Nucleus accumbens (tissue), 56 donors: ENCODE results near the gene RBFOX2.
"Not testable (repeated sequence)": the region's sequence is repeated elsewhere in the genome, so short reads cannot be mapped to it uniquely, and the experiment has no call there.

ENCODE experiments used
- DNase-seq, 56 donors: peaks; one replicate each; lab custom pipeline; 2025; lab: John Stamatoyannopoulos, UW

Gene RBFOX2

DNA sequence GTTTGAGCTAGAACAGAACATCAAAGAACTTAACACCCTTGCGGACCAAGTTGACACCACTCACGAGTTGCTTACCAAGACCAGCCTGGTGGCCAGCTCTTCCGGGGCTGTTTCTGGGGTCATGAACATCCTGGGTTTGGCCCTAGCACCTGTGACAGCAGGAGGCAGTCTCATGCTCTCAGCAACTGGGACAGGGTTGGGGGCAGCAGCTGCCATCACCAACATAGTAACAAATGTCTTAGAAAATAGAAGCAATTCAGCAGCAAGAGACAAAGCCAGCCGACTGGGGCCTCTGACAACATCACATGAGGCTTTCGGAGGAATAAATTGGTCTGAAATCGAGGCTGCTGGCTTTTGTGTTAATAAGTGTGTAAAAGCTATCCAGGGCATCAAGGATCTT, 302.2 kb downstream of the RBFOX2 start:
- DNase-seq: no peak

- no peak for DNase-seq
Measured at GRCh38 chr22:35725521-35725920, 303.1 kb downstream of the RBFOX2 start.

- no peak for DNase-seq
Measured at GRCh38 chr22:35721960-35722359, 306.7 kb downstream of the RBFOX2 start.

GRCh38 chr22:35719212-35719875, 309.3 kb downstream of the RBFOX2 start:
- DNase-seq: no peak

DNA sequence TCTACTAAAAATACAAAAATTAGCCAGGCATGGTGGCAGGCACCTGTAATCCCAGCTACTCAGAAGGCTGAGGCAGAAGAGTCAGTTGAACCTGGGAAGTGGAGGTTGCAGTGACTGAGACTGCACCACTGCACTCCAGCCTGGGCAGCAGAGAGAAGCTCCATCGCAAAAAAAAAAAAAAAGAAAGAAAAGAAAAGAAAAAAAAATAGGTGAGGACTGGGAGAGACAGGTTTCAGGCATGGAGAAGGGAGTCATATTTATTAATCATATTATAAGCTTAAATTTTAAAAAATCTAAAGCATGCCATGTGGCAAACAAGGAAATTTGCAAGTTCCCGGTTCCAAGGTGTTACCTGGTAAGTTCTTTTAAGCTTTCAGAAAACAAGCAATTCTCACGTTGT, 311.1 kb downstream of the RBFOX2 start, which contains the start of gene APOL5:
Gene APOL5, plus strand, starts transcription at position 301 of the 400 bp plus-strand sequence. Its CDS starts 0 bp downstream, at position 301.
- no peak for DNase-seq

GRCh38 chr22:35712672-35713071, 316.0 kb downstream of the RBFOX2 start:
- DNase-seq: no peak

- DNase-seq: no peak
Measured at GRCh38 chr22:35711336-35711735, 317.3 kb downstream of the RBFOX2 start.

DNA sequence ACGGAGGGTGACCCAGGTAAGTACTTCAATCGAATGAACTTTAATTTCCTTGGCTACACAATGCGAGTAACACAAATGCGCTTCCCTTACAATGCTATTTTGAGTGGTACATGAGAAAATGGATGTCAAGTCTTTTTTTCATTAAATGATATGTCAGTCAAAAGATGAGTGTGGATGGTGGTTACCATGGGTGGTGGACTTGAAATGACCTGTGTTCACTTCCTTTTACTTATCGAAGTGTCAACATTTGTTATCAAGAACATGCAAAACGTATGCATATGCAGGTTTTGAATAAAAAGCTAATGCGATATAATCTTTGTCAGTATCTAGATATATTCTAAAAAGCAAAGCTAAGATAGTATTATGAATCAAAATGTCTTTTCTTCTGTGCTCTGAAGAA, 319.7 kb downstream of the RBFOX2 start:
- DNase-seq: no peak

DNA sequence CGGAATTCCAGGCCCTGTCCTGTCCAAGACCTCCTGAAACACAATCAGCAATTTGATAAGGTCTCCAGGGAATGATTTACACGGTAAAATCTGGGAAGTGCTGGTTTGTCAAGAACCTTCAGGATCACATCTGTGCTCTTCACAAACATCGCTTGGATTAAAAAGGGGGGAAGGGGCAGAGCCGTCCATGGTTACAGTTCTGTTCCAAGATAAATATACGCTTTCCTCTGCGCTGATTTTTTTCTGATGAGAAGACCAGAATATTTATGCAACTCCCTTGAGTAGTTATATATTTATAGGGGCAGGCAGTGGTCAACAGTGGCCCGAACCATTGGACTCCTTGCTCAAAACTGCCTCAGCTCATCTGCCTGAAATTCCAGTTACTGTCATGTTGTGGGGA, 320.2 kb downstream of the RBFOX2 start:
- DNase-seq: no peak

GRCh38 chr22:35705141-35705540, 323.5 kb downstream of the RBFOX2 start:
- no peak for DNase-seq

DNA sequence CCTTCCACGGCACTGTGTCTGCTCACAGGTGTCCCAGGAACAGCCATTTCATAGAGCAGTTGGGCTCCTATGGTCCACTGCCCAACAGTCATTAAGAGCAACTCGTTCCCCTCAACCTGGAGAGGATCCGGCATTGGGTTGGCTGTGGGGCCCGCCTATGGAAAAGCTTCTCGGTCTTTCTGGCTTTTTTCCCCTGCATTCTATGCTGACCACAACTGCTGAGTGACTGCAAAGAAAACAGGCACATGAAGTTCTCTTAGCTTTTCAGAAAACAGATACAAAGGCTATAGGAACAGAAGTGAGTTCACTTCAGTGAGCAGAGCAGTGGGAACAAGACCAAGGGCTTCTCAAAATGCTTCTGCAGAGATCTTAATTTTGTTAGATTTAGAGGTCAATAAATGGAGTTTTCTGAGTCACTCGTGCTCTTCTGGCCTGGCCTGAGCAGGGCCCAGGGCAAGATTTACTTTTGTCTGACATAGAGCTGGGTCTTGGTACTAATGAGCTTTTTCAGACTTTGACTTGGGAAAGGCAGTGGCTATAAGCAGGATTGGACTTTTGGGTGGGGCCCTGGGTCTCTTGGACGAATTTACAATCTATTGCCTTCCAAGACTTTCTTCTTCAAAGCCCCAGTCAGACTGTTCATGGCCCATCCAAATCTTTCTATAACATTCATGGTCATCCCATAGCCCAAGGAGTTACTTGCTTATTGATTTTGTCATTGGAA, 324.6 kb downstream of the RBFOX2 start:
- no peak for DNase-seq

- DNase-seq: not testable (repeated sequence)
Measured at GRCh38 chr22:35699852-35700251, 328.8 kb downstream of the RBFOX2 start.

GRCh38 chr22:35697142-35697541, 331.5 kb downstream of the RBFOX2 start:
- DNase-seq: no peak

DNA sequence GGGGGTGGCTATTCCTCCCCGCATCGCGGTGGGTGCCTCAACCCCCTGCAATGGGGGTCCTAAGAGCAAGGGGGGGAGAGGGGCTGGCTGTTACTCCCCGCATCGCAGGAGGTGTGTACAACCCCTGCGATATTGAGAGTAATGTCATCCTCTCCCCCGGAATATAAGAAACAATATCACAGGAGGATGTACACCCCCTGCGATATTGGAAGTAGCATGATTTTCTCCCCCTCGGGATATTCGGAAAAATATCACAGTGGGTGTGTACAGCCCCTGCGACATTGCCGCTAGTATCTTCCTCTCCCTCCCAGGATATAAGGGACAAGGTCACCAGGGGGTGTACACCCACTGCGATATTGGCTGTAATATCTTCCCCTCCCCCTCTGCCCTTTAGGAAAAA, 333.4 kb downstream of the RBFOX2 start:
- DNase-seq: no peak

- DNase-seq: no peak
Measured at GRCh38 chr22:35690001-35690400, 338.6 kb downstream of the RBFOX2 start.

GRCh38 chr22:35688913-35689675, 339.5 kb downstream of the RBFOX2 start:
- DNase-seq: no peak
